GM19025 (cell line): ENCODE data around the gene METTL17.
A peak's percentile ranks its signal among the peaks of the same experiment; 100 is the strongest.
"Not testable (repeated sequence)": the region's sequence is repeated elsewhere in the genome, so short reads cannot be mapped to it uniquely, and the experiment has no call there.

Experiments
- ATAC-seq: cut with Tn5 transposase; IDR thresholded peaks from one replicate; pipeline ENCODE4 v1.9.1; 2021; ENCODE audit warnings: mild to moderate bottlenecking, low read depth, moderate library complexity; ENCODE audit not compliant: unreplicated experiment

METTL17 gene, protein sequence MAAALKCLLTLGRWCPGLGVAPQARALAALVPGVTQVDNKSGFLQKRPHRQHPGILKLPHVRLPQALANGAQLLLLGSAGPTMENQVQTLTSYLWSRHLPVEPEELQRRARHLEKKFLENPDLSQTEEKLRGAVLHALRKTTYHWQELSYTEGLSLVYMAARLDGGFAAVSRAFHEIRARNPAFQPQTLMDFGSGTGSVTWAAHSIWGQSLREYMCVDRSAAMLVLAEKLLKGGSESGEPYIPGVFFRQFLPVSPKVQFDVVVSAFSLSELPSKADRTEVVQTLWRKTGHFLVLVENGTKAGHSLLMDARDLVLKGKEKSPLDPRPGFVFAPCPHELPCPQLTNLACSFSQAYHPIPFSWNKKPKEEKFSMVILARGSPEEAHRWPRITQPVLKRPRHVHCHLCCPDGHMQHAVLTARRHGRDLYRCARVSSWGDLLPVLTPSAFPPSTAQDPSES

DNA sequence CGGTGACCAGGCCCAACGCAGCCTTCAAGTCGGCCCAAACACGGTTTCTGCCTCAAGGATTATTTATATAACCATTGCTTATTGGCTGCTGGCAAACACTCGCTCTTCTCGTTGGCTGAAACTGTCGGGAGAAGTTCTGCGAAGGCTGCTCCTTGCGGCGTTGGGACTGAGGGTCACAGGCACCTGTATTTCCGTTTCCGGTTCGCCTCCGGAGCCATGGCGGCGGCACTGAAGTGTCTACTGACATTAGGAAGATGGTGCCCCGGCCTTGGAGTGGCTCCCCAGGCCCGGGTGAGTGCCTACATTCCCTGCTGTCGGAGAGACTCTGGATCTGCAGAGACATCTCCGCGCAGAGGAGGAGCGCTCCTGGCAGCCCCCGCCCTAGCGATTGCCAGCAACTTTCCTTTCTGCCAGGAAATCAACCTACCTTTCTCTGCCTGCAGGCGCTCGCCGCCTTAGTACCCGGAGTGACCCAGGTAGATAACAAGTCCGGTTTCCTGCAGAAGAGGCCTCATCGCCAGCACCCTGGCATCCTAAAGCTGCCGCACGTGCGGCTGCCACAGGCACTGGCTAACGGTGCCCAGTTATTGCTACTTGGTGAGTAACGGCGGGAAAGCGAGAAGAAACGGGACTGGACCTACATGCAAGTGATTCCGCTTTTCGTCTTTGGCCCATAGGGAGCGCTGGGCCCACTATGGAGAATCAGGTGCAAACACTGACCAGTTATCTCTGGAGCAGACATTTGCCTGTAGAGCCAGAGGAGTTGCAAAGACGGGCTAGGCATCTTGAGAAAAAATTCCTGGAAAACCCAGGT is at the start of gene METTL17:
TSS of gene METTL17 (plus strand) at position 194 of the 814 bp plus-strand sequence. CDS start at position 217, 23 bp downstream.
- ATAC-seq: peak; percentile 95

DNA sequence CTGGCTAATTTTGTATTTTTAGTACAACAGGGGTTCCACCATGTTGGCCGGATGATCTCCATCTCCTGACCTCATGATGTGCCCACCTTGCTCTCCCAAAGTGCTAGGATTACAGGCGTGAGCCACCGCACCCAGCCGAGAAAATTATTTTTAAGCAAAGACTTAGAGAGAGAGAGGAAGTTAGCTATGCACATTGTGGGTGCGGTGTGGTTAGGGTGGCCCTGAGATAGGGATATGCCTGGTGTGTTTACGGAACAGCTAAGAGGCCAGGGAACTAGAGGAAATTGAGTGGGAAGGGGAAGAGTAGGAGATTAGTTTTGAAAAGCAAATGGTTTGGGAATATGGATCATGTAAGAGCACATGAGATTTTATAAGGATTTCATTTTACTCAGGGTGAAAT is 44.6 kb upstream of the METTL17 start:
- ATAC-seq: not testable (repeated sequence)

DNA sequence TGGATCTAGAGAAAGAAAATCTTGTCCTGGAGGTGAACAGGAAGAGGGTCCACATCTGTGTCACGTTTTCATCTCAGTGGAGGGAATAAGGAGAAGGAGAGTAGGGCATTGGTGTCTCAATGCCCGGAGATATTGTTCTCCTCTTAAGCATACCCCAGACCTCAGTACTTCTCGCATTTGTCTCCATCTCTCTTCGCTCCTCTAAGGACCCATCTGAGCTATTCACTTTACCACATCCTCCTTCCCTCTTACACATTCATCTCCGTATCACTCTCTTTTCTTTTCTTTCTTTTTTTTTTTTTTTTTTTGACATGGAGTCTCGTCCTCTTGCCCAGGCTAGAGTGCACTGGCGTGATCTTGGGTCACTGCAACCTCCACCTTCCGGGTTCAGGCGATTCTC is 43.1 kb upstream of the METTL17 start:
- not testable (repeated sequence) for ATAC-seq

DNA sequence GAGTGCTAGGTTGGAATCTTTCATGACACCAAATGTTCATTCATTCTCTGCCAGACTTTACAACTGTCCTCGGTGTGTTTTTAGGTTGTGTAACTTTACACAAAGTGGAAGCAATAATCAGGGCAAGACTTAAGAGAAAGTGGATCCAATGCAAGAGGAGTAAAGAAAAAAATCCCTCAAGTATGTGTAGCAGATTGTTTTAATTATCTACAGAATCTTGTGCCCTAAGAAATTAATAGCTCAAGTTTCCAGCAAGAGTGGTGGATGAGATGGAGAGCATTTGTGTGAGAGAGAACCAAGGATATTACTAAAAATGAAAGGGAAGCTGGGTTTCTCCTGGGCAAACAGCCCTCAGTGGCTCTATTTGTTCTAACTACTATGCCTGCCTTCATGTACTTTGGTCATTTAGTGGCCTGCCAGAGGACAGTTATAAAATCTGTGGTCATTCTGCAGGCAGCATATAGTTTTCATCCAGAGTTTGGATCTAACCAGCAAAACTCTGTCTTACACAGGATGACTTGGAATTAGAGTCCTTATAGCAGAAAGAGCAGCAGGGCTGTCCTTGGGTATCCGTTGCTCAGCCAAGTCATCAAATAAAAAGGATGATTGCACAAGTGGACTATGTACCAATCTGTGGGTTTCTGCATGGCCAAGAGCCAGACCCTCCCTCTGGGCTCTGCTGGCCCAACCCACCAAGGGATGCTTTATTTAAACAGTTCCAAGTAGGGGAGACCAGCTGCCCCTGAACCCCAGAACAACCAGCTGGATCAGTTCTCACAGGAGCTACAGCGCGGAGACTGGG is 34.8 kb upstream of the METTL17 start, which contains the start of gene RNASE2:
TSS of gene RNASE2 (plus strand) at position 752 of the 802 bp plus-strand sequence. CDS start 285 bp downstream, outside the sequence.
- not testable (repeated sequence) for ATAC-seq

DNA sequence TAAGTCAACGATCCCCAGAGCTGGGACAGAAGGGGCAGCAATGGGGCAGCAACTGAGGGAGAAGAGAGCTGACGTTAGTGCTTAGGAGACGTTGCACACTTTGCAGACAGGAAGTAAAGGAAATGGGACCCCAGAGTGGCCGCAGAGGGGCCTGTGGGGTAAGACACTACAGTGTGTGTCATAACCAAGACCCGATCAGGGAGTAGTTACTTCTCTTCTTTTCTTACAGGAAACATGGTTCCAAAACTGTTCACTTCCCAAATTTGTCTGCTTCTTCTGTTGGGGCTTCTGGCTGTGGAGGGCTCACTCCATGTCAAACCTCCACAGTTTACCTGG is 34.3 kb upstream of the METTL17 start:
- ATAC-seq: not testable (repeated sequence)

DNA sequence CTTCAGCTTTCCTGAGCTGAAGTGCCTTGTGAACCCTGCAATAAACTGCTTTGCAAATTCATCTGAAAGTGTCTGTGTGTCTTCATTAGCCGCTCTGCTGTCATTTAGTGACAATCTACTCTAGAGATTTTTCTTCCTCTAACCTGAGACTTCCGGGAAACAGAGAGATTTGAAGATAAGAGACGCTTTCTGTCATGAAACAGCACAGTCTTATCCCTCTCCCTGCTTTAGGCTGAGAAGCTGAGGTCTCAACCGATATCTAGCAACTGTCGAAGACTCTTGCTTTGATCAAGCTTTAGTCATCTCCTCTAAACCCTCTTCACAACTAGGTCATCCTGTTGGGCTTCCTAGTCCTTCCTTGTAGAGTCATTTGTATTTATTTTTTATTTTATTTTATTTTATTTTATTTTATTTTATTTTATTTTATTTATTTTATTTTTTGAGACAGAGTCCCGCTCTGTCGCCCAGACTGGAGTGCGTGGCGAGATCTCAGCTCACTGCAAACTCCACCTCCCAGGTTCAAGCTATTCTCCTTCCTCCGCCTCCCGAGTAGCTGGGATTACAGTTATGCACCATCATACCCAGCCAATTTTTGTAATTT is 33.3 kb upstream of the METTL17 start:
- no peak for ATAC-seq

DNA sequence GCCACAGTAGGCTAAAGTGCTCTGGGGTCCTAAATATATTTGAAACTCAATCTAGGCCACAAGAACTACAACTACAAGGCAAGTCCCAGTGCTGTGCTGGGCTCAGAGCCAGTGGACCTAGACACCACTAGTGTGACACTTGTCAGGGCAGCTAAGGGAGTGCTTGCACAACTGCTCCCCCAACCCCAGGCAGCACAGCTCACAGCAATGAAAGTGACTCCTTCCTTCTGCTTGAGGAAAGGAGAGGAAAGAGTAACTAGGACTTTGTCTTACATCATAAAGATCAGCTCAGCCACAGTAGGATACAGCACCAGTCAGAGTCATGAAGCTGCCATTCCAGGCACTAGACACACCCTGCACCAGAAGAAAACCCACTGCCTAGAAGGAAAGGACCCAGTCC is 30.8 kb upstream of the METTL17 start:
- not testable (repeated sequence) for ATAC-seq

DNA sequence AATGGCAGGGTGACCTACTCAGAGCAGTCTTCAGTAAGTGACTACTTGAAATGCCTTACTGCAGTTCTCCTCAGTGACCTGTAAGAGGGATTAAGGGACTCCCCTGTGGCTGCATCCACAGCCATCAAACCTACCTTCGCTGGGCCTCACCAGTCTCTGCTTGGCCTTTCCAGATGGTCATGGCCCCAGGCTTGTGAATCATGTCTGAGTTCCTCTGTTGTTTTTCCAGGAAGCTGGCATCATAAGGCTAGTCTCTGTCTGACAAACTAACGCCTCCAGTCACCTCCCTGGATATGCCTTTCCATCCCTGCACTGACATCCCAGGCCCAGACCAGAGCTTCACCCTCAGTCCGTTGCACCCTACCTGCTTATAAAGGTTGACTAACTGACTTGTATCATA is 20.4 kb upstream of the METTL17 start:
- no peak for ATAC-seq

DNA sequence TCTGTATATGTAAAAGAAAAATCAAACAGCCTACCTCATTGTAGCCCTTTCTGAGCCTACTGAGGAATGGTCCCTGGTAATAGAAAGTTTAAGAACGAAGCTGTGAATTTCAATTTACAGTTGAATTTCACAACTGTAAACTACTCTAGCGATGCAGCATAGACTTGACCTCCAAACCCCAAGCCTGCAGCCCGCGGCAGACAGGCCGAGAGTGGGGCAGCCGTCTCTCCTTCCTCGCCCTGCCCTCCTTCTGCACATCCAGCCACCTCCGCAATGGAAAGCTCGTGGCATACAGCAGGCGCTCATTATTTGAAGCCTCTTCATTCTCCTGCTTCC is 19.2 kb upstream of the METTL17 start:
- peak; percentile 11 for ATAC-seq

DNA sequence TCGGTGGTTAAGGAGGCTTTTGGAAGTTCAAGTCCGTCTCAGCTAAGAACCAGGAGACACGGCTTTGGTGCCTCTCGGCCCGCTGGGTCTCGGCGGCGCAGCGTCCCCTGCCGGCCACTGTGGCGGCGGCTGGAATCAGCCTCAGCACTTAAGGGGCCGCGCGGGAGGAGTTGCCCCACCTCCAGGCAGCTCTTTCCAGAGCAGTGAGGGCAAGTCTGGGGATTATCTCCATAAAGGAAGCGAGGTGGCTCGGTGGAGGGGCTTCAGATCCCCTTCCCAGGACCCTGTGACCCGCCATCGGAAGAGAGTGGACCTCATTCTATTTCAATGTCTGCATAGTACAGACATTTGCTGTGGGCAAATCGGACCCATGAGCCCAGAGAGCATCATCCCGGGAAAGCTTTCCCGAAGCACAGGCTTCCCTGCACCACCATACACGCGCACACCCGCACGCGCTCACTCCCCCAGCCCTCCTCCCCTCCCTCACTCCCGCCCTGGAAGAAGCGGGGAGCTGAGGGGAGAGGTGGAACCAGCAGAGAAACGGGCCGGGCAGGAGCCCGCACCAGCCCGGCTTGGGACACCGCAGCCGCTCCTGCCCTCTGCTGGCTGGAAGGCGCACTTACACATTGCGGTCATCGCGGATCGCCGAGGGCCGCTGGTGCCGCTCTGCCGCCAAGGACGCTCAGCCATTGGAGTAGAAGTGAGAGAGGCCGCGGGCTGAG is 18.6 kb upstream of the METTL17 start:
- peak; percentile 89 for ATAC-seq

DNA sequence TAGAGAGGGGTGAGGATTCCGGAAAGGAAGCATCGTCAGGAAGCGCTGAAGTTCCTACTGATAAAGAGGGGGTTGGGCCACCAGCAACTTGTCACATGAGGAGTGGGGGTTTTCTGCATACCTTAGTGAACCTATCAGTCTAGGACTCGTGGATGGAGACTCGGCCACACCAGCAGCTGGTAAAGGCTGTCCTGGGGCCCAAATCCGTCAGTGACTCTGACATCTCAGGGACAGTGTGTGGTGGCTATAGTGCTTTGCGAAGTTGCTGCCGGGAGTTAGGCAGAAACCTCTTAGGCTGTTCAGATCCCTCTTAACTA is 18.1 kb upstream of the METTL17 start:
- ATAC-seq: no peak

DNA sequence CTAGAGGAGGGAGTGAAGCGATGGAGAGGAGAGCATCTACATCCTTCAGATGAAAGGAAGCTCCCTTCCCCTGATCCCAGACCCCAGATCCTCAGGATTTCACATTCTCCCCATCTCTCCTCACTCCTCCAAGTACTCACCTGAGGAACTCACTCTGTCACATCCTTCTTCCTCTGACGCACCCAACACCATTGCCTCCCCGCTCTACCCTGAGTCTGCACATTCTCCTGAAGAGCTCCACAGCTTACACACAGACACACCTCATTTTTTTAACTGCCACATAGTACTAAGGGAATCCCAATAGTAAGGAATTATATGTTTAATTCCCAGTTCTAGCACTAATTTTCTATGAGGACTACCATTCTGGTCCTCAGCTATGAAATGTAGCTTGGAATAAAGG is 16.3 kb upstream of the METTL17 start:
- no peak for ATAC-seq

DNA sequence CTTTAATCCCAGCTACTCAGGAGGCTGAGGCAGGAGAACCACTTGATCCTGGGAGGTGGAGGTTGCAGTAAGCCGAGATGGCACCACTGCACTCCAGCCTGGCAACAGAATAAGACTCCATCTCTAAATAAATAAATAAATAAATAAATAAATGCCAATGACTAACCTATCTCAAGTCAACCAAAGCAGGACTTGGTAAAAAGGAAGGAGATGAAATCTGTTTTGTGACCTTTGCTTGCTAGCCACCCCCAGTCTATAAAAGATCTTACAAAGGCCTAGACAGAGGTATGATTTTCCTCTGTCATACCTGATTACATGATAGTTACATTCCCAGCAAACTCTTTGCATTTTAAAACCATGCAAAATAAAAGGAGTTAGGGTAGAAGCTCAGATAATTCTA is 13.5 kb upstream of the METTL17 start:
- ATAC-seq: no peak

DNA sequence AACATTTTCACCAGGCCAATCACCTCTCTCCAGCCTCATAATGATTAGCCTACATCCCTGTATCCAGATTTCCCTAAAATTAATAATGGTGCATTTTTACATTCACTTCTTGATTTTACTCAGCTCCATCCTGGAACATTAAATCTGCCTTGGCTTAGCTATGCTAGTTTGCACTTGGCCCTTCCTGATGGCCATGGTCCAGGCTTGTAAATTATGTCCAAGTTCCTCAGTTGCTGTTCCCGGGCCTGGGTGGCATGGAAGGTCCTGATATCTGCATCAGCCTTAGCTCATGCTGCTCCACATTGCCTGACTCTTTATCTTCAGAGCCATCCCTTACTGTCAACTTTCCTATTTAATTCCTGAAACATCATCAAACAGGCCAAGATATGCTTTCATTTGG is 11.1 kb upstream of the METTL17 start:
- no peak for ATAC-seq

DNA sequence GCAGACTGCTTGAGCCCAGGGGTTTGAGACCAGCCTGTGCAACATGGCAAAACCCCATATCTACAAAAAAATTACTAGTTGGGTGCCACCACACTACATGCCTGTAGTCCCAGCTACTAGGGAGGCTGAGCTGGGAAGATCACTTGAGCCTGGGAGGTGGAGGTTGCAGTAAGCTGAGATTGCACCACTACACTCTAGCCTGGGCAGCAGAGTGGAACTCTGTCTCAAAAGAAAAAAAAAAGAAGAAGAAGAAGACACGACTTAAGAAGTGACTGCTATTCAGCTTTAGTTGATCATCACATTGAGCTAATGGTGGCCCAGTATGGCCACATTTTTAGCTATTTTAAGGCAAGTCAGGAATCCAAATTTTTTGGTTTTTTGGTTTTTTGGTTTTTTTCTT is 8.9 kb upstream of the METTL17 start:
- ATAC-seq: no peak

DNA sequence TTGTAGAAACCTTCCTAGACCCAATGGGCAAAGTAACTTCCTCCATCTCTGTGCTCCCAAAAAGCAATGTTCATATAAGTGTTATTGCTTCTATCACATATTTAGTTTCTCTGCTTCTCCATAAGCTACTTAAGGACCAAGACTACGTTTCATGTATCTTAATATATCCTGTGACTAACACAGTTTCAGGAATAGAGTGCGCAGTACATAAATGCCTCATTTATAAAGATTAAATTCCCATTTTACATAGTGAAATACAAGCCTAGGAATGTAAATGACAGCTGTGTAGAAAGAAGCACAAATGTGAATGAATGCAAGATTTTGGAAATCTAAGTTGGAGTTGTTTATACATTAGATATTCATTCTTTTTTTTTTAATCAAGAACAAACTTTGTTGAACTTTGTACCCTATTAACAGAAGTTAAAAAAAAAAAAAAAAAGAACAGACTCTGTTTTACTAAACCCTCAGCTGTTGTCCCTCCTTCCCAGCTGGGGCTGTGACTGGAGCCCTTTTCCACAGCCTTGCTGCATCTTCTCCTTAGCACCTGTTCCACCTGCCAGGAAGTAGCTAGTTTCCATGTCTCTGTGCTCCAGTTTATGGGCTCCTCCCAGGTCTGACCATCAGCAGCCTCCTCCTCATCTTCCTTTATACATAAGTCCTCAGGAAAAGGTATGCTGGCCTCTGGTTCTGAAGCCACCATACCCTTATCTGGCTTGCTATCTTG is 7.0 kb upstream of the METTL17 start:
- no peak for ATAC-seq

DNA sequence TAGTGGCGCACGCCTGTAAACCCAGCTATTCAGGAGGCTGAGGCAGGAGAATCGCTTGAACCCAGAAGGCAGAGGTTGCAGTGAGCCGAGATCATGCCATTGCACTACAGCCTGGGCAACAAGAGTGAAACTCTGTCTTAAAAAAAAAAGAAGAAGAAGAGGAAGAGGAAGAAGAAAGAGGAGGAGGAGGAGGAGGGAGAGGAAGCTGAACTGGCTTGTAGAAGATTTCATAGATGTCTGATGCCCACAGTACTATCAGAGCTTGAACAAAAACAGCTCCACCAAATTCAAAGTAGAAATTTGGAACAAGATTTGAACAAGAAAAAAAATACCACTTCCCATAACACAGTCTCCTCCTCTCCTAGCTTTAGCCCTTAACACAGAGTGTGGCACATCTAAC is 4.1 kb upstream of the METTL17 start:
- ATAC-seq: not testable (repeated sequence)

DNA sequence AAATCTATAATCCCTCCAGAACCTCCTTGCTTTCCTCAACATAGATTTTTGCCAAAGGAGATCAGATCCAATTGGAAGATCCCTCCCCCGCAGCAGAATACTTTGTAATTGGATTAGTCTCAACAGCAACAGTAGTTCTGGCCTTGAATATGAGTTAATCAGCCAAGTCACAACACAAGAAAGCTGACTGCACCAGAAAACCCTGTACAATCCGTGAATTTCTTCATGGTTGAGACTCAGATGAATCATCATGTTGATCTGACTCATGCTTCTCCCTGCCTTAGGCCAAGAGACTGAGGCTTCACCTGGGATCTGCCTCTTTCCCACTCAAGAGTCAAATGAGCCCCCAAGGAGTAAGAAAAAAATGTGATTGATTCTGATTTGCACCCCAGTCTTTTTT is 3.0 kb upstream of the METTL17 start:
- ATAC-seq: no peak

DNA sequence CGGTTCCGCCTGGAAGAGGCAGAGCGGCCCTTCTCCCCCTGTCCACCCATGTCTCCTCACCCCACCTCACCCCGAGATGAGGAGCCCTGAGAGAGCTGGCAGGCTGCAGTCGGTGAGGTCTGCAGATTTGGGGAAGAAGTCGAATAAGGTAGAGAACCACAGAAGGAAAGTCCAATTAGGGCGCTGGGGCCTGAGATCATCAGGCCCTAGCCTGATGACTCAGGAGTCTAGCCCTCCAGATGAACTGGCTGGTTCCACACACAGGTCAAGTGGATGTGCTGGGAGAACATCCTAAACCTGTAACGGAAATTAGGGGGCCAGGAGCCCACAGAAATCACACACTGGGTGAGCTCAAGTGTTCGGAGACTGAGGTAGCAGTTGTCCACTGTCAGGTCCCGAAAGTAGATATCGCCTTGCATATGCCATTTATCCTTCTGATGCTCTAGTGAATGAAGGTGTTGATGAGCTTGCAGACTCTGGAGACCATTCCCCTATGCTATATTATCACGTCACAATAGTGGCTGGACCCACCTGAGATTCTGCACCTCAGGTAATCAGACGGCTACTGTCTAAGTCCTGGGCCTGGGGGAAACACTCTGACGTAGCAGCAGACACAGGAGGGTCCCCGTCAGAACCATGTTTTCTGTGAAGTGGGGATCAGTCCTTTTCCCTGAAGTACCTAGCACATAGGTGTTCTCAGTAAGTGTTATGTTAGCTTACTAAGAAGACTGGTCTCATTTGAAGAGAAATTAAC is 886 bp upstream of the METTL17 start:
- ATAC-seq: no peak
